Erythroblast (primary cell): ENCODE data around the gene ITGA2B.

Experiments used
- GATA1 ChIP-seq: IDR thresholded peaks from 2 replicates; pipeline ENCODE4 v1.6.1; 2011; ENCODE audit warnings: low read depth, mild to moderate bottlenecking, control low read depth, low read length, moderate library complexity
- POLR2A ChIP-seq: IDR thresholded peaks from 2 replicates; pipeline ENCODE4 v1.6.1; 2011; ENCODE audit warnings: mild to moderate bottlenecking, low read length

GRCh38 chr17:44438636-44439035, 49.2 kb upstream of the ITGA2B start:
- no peak for TF ChIP-seq POLR2A
- TF ChIP-seq GATA1, result no peak
